GM23338 (cell line): ENCODE measurements around the gene POLR3K. TPM values are rescaled to one million over a fixed set of nuclear protein-coding genes. Genes with fewer than 3 reads are reported as not detected.

ENCODE experiments used
- ATAC-seq: fragments of 200-7000 bp; cut with Tn5 transposase; 3 replicates; pipeline ENCODE4 v1.9.1; 2020
- DNase-seq: peaks from one replicate; pipeline ENCODE4 v3.0.0-alpha.2; 2015; ENCODE audit warnings: low spot score
- H2AFZ ChIP-seq: fragments of 200-600 bp; sonication (generic); 2 replicates; pipeline ENCODE4 v1.8.0; 2016; ENCODE audit warnings: antibody characterized with exemption, mild to moderate bottlenecking, moderate library complexity
- H3F3A ChIP-seq: fragments of 200-600 bp; sonication (generic); replicated peaks from 2 replicates; pipeline ENCODE4 v1.8.0; 2017; ENCODE audit warnings: antibody characterized with exemption, mixed run types, low read depth
- H3K27ac ChIP-seq: fragments of 200-600 bp; sonication (generic); 2 replicates; pipeline ENCODE4 v1.6.1; 2016; ENCODE audit warnings: low read depth
- H3K27me3 ChIP-seq: fragments of 200-600 bp; sonication (generic); 2 replicates; pipeline ENCODE4 v1.8.0; 2016; ENCODE audit warnings: mild to moderate bottlenecking, mixed run types, moderate library complexity; ENCODE audit not compliant: insufficient read depth
- H3K36me3 ChIP-seq: fragments of 200-600 bp; sonication (generic); 2 replicates; pipeline ENCODE4 v1.8.0; 2016; ENCODE audit warnings: mild to moderate bottlenecking; ENCODE audit not compliant: insufficient read depth
- H3K4me1 ChIP-seq: fragments of 200-600 bp; sonication (generic); 2 replicates; pipeline ENCODE4 v1.8.0; 2016; ENCODE audit warnings: mild to moderate bottlenecking, moderate library complexity; ENCODE audit not compliant: insufficient read depth
- H3K4me2 ChIP-seq: fragments of 200-600 bp; sonication (generic); 2 replicates; pipeline ENCODE4 v1.7.1; 2017; ENCODE audit warnings: mixed run types
- H3K4me3 ChIP-seq: fragments of 200-600 bp; sonication (generic); 2 replicates; pipeline ENCODE4 v1.6.1; 2016; ENCODE audit warnings: mixed run types
- H3K79me2 ChIP-seq: fragments of 200-600 bp; sonication (generic); replicated peaks from 2 replicates; pipeline ENCODE4 v1.8.0; 2017; ENCODE audit warnings: mild to moderate bottlenecking; ENCODE audit not compliant: insufficient read depth
- H3K9me2 ChIP-seq: fragments of 200-600 bp; sonication (generic); 2 replicates; pipeline ENCODE4 v1.8.0; 2017; ENCODE audit not compliant: insufficient read depth
- H4K20me1 ChIP-seq: fragments of 200-600 bp; sonication (generic); replicated peaks from 2 replicates; pipeline ENCODE4 v1.8.0; 2017; ENCODE audit warnings: mild to moderate bottlenecking; ENCODE audit not compliant: insufficient read depth
- H3K27ac Mint-ChIP-seq: 2 replicates; pipeline ENCODE4 v1.8.0; 2020; ENCODE audit warnings: inconsistent platforms, mild to moderate bottlenecking, moderate library complexity, mixed read lengths
- H3K27me3 Mint-ChIP-seq: 3 replicates; pipeline ENCODE4 v1.8.0; 2022; ENCODE audit warnings: low read depth, mild to moderate bottlenecking, moderate library complexity, mixed read lengths, inconsistent platforms; ENCODE audit not compliant: insufficient read depth, poor library complexity
- H3K36me3 Mint-ChIP-seq: 3 replicates; pipeline ENCODE4 v1.8.0; 2021; ENCODE audit warnings: low read depth, mild to moderate bottlenecking, inconsistent platforms, moderate library complexity, mixed read lengths
- H3K4me1 Mint-ChIP-seq: 3 replicates; pipeline ENCODE4 v1.8.0; 2020; ENCODE audit warnings: mild to moderate bottlenecking, inconsistent platforms, mixed read lengths
- H3K4me3 Mint-ChIP-seq: 3 replicates; pipeline ENCODE4 v1.8.0; 2021; ENCODE audit warnings: moderate library complexity, mild to moderate bottlenecking, inconsistent platforms, mixed read lengths
- H3K9me3 Mint-ChIP-seq: 3 replicates; pipeline ENCODE4 v1.8.0; 2020; ENCODE audit warnings: moderate library complexity, mild to moderate bottlenecking, inconsistent platforms, mixed read lengths
- CREB1 ChIP-seq: fragments of 250-450 bp; sonication (Bioruptor Pico); IDR thresholded peaks from 2 replicates; pipeline ENCODE4 v1.5.0; 2020; ENCODE audit warnings: low read depth, mild to moderate bottlenecking, moderate library complexity
- CTCF ChIP-seq, 2 experiments: fragments of 200-600 bp in 1 of 2; sonication (generic) in 1 of 2; conservative IDR thresholded peaks; 2 replicates each; pipeline versions ENCODE4 v1.5.1 to v1.6.1; 2016 to 2017; ENCODE audit warnings: antibody characterized with exemption in 2 of 2, low read depth in 2 of 2, mild to moderate bottlenecking in 2 of 2, moderate library complexity in 1 of 2
- ETS1 ChIP-seq: IDR thresholded peaks from 2 replicates; pipeline ENCODE4 v1.6.1; 2016; ENCODE audit warnings: antibody characterized with exemption
- EZH2 ChIP-seq: fragments of 200-600 bp; sonication (generic); IDR thresholded peaks from one replicate; pipeline ENCODE4 v1.8.0; 2017; ENCODE audit warnings: antibody characterized with exemption, mild to moderate bottlenecking, low read depth; ENCODE audit not compliant: unreplicated experiment
- EZH2phosphoT487 ChIP-seq: fragments of 200-600 bp; sonication (generic); IDR thresholded peaks from one replicate; pipeline ENCODE4 v1.8.1; 2018; ENCODE audit warnings: antibody characterized with exemption; ENCODE audit not compliant: unreplicated experiment
- NANOG ChIP-seq: IDR thresholded peaks from 2 replicates; pipeline ENCODE4 v1.6.1; 2016; ENCODE audit warnings: antibody characterized with exemption, borderline replicate concordance
- POLR2AphosphoS5 ChIP-seq: IDR thresholded peaks from 2 replicates; pipeline ENCODE4 v1.6.1; 2016; ENCODE audit warnings: antibody characterized with exemption, low read depth
- REST ChIP-seq: IDR thresholded peaks from one replicate; pipeline ENCODE4 v1.6.1; 2018; ENCODE audit warnings: antibody characterized with exemption; ENCODE audit not compliant: unreplicated experiment
- STAT1 ChIP-seq: IDR thresholded peaks from one replicate; pipeline ENCODE4 v1.6.1; 2016; ENCODE audit warnings: antibody characterized with exemption; ENCODE audit not compliant: unreplicated experiment
- ZNF331 ChIP-seq: fragments of 250-450 bp; sonication (Bioruptor Pico); IDR thresholded peaks from 2 replicates; pipeline ENCODE4 v1.5.0; 2020; ENCODE audit warnings: low read depth, mild to moderate bottlenecking, moderate library complexity
- polyA plus RNA-seq: library from polyadenylated mRNA; unstranded; fragments of >200 nt; fragmentation: Nextera tagmentation; extraction: Ambion mirVana; gene quantifications from 2 replicates; pipeline ENCODE4 v1.2.1, GENCODE V29; 2016
- total RNA-seq: library from RNA; depleted of rRNA; stranded (reverse); fragments of >200 nt; shearing (Covaris generic); gene quantifications from 2 replicates; pipeline ENCODE4 v1.2.3, GENCODE V29; 2014

The POLR3K gene
- total and polyA plus RNA-seq, 2 experiments from 2014 or later: 17.8 to 58.5 TPM

- no peaks in the 10 kb centered on the region for H3K36me3 ChIP-seq
- H3K9me3 Mint-ChIP-seq: no peaks in the 10 kb centered on the region
- H3K36me3 Mint-ChIP-seq: no peaks in the 10 kb centered on the region
- no peaks in the 10 kb centered on the region for H3K79me2 ChIP-seq
- TF ChIP-seq REST (no peak), POLR2AphosphoS5 (no peak), NANOG (no peak), EZH2phosphoT487 (no peak)
- no peak overlapping the region for H2AFZ ChIP-seq
- H3F3A ChIP-seq: 0 out of 2 replicates have a peak, but pooled peaks cover 6% of the 10 kb centered on the region
- H3K27ac Mint-ChIP-seq: no peak overlapping the region
- no peak for ATAC-seq
- H3K27me3 ChIP-seq: no peaks in the 10 kb centered on the region
- no peak overlapping the region for H3K4me2 ChIP-seq
- H3K27ac ChIP-seq: no peak overlapping the region
- H3K9me2 ChIP-seq: no peaks in the 10 kb centered on the region
- H3K4me3 ChIP-seq: no peak overlapping the region
- H4K20me1 ChIP-seq: peaks cover 2% of the 10 kb centered on the region
- H3K4me1 Mint-ChIP-seq: no peaks in the 10 kb centered on the region
- no peaks in the 10 kb centered on the region for H3K4me1 ChIP-seq
- H3K27me3 Mint-ChIP-seq: peaks cover 3% of the 10 kb centered on the region
- H3K4me3 Mint-ChIP-seq: no peak overlapping the region
- DNase-seq: no peak
Observed at GRCh38 chr16:100989-101388, 47.6 kb upstream of the POLR3K start.

GRCh38 chr16:97822-98221 is 44.4 kb upstream of the POLR3K start:
- DNase-seq (no peak), ATAC-seq (no peak)
- H3K4me2 ChIP-seq: no peak overlapping the region
- Mint-ChIP-seq H3K36me3 (peaks cover 3% of the 10 kb centered on the region; the same call in 1 of the 3 replicates), H3K4me1 (no peaks in the 10 kb centered on the region), H3K4me3 (no peak overlapping the region), H3K27me3 (peaks cover 9% of the 10 kb centered on the region), H3K9me3 (no peaks in the 10 kb centered on the region), H3K27ac (no peak overlapping the region)
- H3K27me3 ChIP-seq: no peaks in the 10 kb centered on the region
- no peaks in the 10 kb centered on the region for H3K79me2 ChIP-seq
- H3K27ac ChIP-seq: no peak overlapping the region
- H3K36me3 ChIP-seq: no peaks in the 10 kb centered on the region
- H3F3A ChIP-seq: 0 out of 2 replicates have a peak, but pooled peaks cover 6% of the 10 kb centered on the region
- no peak overlapping the region for H2AFZ ChIP-seq
- H4K20me1 ChIP-seq: no peaks in the 10 kb centered on the region; the same call in 1 of the 2 replicates
- H3K4me3 ChIP-seq: no peak overlapping the region
- H3K4me1 ChIP-seq: no peaks in the 10 kb centered on the region
- H3K9me2 ChIP-seq: no peaks in the 10 kb centered on the region
- no peak for TF ChIP-seq REST
- TF ChIP-seq CREB1 (CRISPR knock-in tag): no peak
- TF ChIP-seq NANOG: no peak
- no peak for TF ChIP-seq ETS1
- no peak for TF ChIP-seq EZH2phosphoT487
- no peak for TF ChIP-seq STAT1
- TF ChIP-seq EZH2: no peak
- TF ChIP-seq ZNF331 (CRISPR knock-in tag): no peak
- TF ChIP-seq CTCF (conservative IDR thresholded peaks at IDR 0.05; ENCODE audit: low read depth in 2 of 2): no peak
- TF ChIP-seq POLR2AphosphoS5: no peak
